A673 (cell line): ENCODE results near the gene MACROD1. TPM values are rescaled to one million over a fixed set of nuclear protein-coding genes. Genes with fewer than 3 reads are reported as not detected.

ENCODE experiments used
- BruUV-seq: library from RNA; stranded (reverse); fragments of 400-500 nt; replicated peaks from 2 replicates; lab custom pipeline; 2021; lab: Mats Ljungman, UMichigan
- CTCF ChIA-PET: fragments of 300-600 bp; sonication (Branson Sonifier 250); formaldehyde crosslinking; loops from one replicate; lab custom pipeline; 2022; ENCODE audit warnings: antibody characterized with exemption; lab: Charles Lee
- POLR2A ChIA-PET: fragments of 300-600 bp; sonication (Branson Sonifier 250); formaldehyde crosslinking; loops from one replicate; lab custom pipeline; 2022; ENCODE audit warnings: antibody characterized with exemption; ENCODE audit not compliant: low non-redundant PET; lab: Charles Lee
- DNase-seq: peaks from one replicate; pipeline ENCODE4 v3.0.0-alpha.2; 2015; ENCODE audit warnings: low spot score
- H3K27ac ChIP-seq: fragments of 200-600 bp; sonication (generic); 2 replicates; pipeline ENCODE4 v1.5.1; 2016; ENCODE audit warnings: mixed run types, low read depth, mild to moderate bottlenecking, mixed read lengths, antibody characterized with exemption, low read length; ENCODE audit not compliant: poor library complexity, severe bottlenecking
- H3K27me3 ChIP-seq: fragments of 200-600 bp; sonication (generic); replicated peaks from 2 replicates; pipeline ENCODE4 v1.6.1; 2017; ENCODE audit warnings: mixed run types, low read depth, mild to moderate bottlenecking, mixed read lengths, antibody characterized with exemption, low read length; ENCODE audit not compliant: insufficient read depth, poor library complexity
- H3K36me3 ChIP-seq: fragments of 200-600 bp; sonication (generic); 2 replicates; pipeline ENCODE4 v1.6.1; 2016; ENCODE audit warnings: mixed run types, mild to moderate bottlenecking, mixed read lengths, antibody characterized with exemption, low read length; ENCODE audit not compliant: insufficient read depth, poor library complexity, severe bottlenecking
- H3K4me1 ChIP-seq: fragments of 200-600 bp; sonication (generic); 2 replicates; pipeline ENCODE4 v1.6.1; 2017; ENCODE audit warnings: mixed run types, mild to moderate bottlenecking, mixed read lengths, antibody characterized with exemption, low read length; ENCODE audit not compliant: insufficient read depth, poor library complexity, severe bottlenecking
- H3K4me3 ChIP-seq: fragments of 200-600 bp; sonication (generic); 2 replicates; pipeline ENCODE4 v1.5.1; 2016; ENCODE audit warnings: low read depth, mixed run types, mild to moderate bottlenecking, mixed read lengths, low read length; ENCODE audit not compliant: poor library complexity, severe bottlenecking
- H3K9me3 ChIP-seq: fragments of 200-600 bp; sonication (generic); 2 replicates; pipeline ENCODE4 v1.6.1; 2016; ENCODE audit warnings: mixed run types, low read depth, mild to moderate bottlenecking, mixed read lengths, antibody characterized with exemption, low read length; ENCODE audit not compliant: poor library complexity, severe bottlenecking
- EZH2 ChIP-seq: fragments of 200-600 bp; sonication (generic); IDR thresholded peaks from 2 replicates; pipeline ENCODE4 v1.6.1; 2017; ENCODE audit warnings: borderline replicate concordance, low read depth, mild to moderate bottlenecking, mixed read lengths, antibody characterized with exemption, low read length; ENCODE audit not compliant: poor library complexity, severe bottlenecking
- intact Hi-C: fragments of 100-400 bp; cut with micrococcal nuclease; formaldehyde crosslinking; loops from one replicate; pipeline ENCODE4 v1.10.0; 2022; ENCODE audit not compliant: unreplicated experiment
- total RNA-seq: library from RNA; stranded (reverse); gene quantifications from 2 replicates; pipeline ENCODE4 v1.2.3, GENCODE V29; 2021
- TF ChIP-seq, protein P1 (sequence below): fragments of 300-800, 200-600 bp; sonication (generic); conservative IDR thresholded peaks from 2 replicates; pipeline ENCODE4 v1.5.1; 2017; ENCODE audit warnings: low read depth, mild to moderate bottlenecking, antibody characterized with exemption, low read length, moderate library complexity, mixed read lengths

Gene MACROD1
- total RNA-seq, 1 experiment from 2014 or later = 28.7 TPM

DNA sequence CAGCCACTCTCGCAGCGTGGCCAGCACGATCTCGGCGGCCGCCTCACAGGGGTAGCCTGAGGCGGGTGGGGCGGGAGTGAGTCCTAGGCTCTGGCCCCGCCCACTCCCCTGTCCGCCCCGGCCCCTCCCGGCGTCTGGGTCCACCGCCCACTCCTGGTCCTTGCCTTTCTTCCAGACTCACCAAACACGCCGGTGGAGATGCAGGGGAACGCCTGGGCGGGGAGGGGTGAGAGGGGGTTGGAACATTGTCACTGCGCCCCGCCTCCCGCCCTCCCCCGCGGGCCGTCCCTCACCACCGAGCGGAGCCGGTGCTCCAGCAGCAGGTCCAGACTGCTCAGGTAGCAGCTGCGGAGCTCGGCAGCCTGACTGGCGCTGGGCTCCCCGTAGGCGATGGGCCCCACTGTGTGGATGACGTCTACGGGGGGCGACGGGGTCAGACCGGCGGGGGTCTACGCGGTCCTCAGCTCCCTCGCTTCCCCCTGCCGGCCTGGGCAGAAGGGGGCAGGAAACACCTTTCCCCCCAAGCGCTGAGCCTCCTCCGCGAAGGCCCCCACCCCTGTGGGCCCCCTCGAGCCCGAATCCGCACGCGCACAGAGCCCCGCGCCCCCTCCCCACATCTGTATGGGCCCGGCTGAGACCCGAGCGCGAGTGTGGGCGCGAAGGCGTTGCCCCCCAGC is 166.4 kb downstream of the MACROD1 start:
- H3K27ac ChIP-seq = no peak overlapping the region
- no TSS peak for BruUV-seq
- DNase-seq = peak; percentile 96
- POLR2A ChIA-PET = no interaction called here
- peaks cover 49% of the 10 kb centered on the region for H3K4me1 ChIP-seq
- H3K27me3 ChIP-seq = no peaks in the 10 kb centered on the region
- TF ChIP-seq, protein P1, sequence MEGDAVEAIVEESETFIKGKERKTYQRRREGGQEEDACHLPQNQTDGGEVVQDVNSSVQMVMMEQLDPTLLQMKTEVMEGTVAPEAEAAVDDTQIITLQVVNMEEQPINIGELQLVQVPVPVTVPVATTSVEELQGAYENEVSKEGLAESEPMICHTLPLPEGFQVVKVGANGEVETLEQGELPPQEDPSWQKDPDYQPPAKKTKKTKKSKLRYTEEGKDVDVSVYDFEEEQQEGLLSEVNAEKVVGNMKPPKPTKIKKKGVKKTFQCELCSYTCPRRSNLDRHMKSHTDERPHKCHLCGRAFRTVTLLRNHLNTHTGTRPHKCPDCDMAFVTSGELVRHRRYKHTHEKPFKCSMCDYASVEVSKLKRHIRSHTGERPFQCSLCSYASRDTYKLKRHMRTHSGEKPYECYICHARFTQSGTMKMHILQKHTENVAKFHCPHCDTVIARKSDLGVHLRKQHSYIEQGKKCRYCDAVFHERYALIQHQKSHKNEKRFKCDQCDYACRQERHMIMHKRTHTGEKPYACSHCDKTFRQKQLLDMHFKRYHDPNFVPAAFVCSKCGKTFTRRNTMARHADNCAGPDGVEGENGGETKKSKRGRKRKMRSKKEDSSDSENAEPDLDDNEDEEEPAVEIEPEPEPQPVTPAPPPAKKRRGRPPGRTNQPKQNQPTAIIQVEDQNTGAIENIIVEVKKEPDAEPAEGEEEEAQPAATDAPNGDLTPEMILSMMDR = no peak
- no peak for TF ChIP-seq EZH2
- CTCF ChIA-PET = interaction anchor here (0.6 to 2.1 kb wide), 6 partner anchors 16 to 153 kb away, joined by 3 to 9 read pairs (median 3); no protein-coding TSS in a partner anchor
- intact Hi-C loops = loop anchor here (1.0 kb wide), 1 partner anchor 149 kb away; no protein-coding TSS in a partner anchor
- H3K9me3 ChIP-seq = no peaks in the 10 kb centered on the region
- H3K4me3 ChIP-seq = peak overlapping the region; percentile 41
- H3K36me3 ChIP-seq = peaks cover 29% of the 10 kb centered on the region

- TF ChIP-seq EZH2 = no peak
- TF ChIP-seq, protein P1 = no peak
- Histone ChIP-seq H3K36me3 (peaks cover 31% of the 10 kb centered on the region), H3K27me3 (no peaks in the 10 kb centered on the region), H3K27ac (no peak overlapping the region), H3K9me3 (no peaks in the 10 kb centered on the region), H3K4me1 (peaks cover 42% of the 10 kb centered on the region), H3K4me3 (no peak overlapping the region)
- DNase-seq = no peak
- POLR2A ChIA-PET = no interaction called here
- BruUV-seq = no TSS peak
- intact Hi-C loops = no loop called here
- CTCF ChIA-PET = interaction anchor here (0.8 to 2.1 kb wide), 3 partner anchors 17 to 154 kb away, joined by 3 to 9 read pairs (median 5); no protein-coding TSS in a partner anchor
Observed at GRCh38 chr11:63998558-63999348, 167.2 kb downstream of the MACROD1 start.

DNA sequence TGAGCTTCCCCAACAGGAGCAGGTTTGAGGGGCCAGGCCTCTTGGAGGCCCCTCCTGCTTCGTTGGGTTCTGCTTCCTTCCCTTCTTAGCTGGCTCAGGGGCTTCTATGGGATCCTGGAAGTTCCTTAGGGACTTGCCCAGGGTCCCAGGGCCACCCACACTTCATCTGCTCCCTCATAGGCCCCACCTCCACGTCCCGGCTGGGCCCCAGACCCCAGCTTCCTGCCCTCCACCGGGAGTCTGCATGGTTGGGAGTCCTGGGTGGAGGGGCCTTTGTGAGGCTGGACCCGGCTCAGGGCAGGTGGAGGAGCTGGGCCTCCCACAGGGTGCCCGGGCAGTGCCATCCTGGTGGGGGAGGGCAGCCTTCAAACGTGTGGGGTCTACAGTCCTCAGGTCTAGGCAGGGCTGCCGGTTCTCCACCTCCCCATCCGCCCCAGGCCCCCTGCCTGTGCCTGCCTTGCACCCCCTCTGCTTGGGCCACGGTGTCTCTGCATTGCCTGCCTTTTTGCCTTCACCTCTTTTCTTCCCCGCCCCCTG is 168.0 kb downstream of the MACROD1 start:
- DNase-seq = no peak
- Histone ChIP-seq H3K27me3 (no peaks in the 10 kb centered on the region), H3K4me1 (peaks cover 39% of the 10 kb centered on the region), H3K27ac (no peak overlapping the region), H3K36me3 (peaks cover 31% of the 10 kb centered on the region), H3K4me3 (no peak overlapping the region), H3K9me3 (no peaks in the 10 kb centered on the region)
- TF ChIP-seq, protein P1 = no peak
- no peak for TF ChIP-seq EZH2
- intact Hi-C loops = no loop called here
- ChIA-PET CTCF (no interaction called here), POLR2A (no interaction called here)
- no TSS peak for BruUV-seq
